ENCODE data around the gene FBLN5.

GRCh38 chr14:91901449-91902226 lies 45.9 kb downstream of the FBLN5 start:
- TF ChIP-seq, protein P1, sequence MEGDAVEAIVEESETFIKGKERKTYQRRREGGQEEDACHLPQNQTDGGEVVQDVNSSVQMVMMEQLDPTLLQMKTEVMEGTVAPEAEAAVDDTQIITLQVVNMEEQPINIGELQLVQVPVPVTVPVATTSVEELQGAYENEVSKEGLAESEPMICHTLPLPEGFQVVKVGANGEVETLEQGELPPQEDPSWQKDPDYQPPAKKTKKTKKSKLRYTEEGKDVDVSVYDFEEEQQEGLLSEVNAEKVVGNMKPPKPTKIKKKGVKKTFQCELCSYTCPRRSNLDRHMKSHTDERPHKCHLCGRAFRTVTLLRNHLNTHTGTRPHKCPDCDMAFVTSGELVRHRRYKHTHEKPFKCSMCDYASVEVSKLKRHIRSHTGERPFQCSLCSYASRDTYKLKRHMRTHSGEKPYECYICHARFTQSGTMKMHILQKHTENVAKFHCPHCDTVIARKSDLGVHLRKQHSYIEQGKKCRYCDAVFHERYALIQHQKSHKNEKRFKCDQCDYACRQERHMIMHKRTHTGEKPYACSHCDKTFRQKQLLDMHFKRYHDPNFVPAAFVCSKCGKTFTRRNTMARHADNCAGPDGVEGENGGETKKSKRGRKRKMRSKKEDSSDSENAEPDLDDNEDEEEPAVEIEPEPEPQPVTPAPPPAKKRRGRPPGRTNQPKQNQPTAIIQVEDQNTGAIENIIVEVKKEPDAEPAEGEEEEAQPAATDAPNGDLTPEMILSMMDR (conservative IDR thresholded peaks at IDR 0.05): no peak
- TF ChIP-seq EZH2 (IDR thresholded peaks at IDR 0.05; ENCODE audit: low read depth): no peak

Measured in PC-9 (cell line).